Measurements from ENCODE around the gene GATB.
A peak's percentile ranks its signal among the peaks of the same experiment; 100 is the strongest.

The GATB gene, protein sequence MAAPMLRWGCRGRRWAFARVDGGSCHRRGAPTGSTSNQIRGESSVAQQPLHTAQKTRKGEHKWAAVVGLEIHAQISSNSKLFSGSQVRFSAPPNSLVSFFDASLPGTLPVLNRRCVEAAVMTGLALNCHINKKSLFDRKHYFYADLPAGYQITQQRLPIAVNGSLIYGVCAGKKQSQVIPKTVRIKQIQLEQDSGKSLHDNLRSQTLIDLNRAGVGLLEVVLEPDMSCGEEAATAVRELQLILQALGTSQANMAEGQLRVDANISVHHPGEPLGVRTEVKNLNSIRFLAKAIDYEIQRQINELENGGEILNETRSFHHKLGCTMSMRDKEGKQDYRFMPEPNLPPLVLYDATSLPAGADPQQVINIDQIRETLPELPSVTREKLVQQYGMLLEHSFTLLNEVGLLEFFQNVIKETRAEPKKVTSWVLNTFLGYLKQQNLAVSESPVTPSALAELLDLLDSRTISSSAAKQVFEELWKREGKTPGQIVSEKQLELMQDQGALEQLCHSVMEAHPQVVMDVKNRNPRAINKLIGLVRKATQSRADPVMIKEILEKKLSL

DNA sequence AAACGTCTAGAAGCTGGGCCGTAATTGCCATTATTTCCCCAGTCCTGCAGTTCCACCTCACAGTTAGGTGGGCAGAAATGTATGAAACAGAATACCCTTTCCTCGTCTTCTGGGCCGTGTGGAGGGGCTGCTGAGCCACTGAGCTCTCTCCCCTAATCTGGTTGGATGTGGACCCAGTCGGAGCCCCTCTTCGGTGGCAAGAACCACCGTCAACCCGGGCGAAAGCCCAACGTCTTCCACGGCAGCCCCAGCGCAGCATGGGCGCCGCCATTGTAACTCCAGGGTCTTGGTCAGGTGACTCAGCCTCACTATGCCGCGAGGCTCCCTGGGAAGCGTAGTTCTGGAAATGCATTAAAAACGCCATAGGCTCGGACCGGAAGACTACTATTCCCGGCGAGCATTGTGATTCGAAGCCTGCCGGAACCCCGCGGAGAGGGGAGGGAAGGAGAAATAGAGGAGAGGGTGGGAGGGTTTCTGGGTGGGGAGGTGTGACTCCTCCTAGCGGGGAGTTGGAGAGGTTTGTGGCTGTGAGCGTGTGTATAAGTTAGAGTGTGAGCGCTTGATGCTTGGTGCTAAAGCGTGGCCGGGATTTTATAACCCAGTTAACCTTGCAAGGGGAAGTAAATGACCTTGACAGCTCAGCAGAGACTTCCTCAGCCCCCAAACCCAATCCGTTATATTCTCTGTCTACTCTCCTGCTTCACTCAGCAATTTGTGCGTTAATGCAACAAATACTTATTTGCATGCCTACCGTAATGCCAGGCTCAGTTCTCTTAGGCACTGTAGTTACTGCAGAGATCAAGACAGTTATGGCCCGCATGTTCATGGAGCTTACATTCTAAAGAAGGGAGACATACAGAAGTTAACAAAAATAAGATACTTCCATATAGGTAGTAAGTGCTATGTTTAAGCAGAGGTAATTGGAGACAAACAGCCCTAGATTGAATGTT lies at the start of gene GATB:
TSS of gene GATB (minus strand) at position 296 of the 950 bp plus-strand sequence. CDS start at position 271, 25 bp downstream.
- H3K4me3 ChIP-seq (ENCODE audit: control insufficient read depth, low read depth, low read length), result peak within 1 kb of the TSS; percentile 85
- peak; percentile 96 for DNase-seq (ENCODE audit: low read depth)
- TF ChIP-seq, protein P1, sequence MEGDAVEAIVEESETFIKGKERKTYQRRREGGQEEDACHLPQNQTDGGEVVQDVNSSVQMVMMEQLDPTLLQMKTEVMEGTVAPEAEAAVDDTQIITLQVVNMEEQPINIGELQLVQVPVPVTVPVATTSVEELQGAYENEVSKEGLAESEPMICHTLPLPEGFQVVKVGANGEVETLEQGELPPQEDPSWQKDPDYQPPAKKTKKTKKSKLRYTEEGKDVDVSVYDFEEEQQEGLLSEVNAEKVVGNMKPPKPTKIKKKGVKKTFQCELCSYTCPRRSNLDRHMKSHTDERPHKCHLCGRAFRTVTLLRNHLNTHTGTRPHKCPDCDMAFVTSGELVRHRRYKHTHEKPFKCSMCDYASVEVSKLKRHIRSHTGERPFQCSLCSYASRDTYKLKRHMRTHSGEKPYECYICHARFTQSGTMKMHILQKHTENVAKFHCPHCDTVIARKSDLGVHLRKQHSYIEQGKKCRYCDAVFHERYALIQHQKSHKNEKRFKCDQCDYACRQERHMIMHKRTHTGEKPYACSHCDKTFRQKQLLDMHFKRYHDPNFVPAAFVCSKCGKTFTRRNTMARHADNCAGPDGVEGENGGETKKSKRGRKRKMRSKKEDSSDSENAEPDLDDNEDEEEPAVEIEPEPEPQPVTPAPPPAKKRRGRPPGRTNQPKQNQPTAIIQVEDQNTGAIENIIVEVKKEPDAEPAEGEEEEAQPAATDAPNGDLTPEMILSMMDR (conservative IDR thresholded peaks at IDR 0.05; ENCODE audit: control insufficient read depth, insufficient read depth, low read depth, low read length), result peak; percentile 40

DNA sequence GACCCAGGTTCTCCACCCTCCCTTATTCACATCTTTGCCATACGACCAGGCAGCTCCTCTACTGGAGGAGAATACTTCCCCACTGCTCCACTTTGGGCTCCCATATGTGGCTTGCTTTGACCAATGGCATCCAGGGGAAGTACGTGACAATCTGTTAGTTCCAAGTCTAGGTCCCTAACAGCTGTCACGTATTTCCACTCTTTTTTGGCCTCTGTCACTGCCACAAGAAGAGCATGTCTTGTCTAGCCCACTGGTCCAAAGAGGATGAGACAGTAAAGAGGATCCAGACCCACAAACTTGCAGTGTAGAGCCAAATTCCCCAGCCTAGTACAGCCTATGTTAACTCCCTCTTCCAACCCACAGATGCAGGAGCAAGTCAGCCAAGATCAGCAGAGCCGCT lies 49.7 kb upstream of the GATB start:
- DNase-seq (ENCODE audit: low read depth), result no peak
- TF ChIP-seq, protein P1 (conservative IDR thresholded peaks at IDR 0.05; ENCODE audit: control insufficient read depth, insufficient read depth, low read depth, low read length), result no peak
- H3K4me3 ChIP-seq (ENCODE audit: control insufficient read depth, low read depth, low read length), result no peak overlapping the region

DNA sequence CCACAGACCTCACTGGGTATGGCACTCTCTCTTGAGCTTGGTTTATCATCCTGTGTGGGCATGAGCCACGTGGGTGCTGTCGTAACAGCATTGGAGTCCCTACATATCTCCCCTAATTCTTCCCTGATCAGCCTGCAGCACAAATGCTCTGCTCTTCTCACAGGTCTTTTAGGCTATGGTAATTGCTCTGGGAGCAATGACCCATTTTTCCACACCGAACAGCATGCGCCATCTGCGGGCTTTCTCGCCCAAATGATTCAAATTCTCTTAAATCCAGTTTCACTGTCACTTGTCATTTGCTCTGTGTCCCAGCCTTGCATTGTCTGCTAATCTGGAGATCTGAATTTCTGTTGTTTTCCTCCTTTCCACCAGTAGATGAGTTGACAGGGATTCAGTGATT lies 48.9 kb upstream of the GATB start:
- TF ChIP-seq, protein P1 (conservative IDR thresholded peaks at IDR 0.05; ENCODE audit: control insufficient read depth, insufficient read depth, low read depth, low read length), result no peak
- DNase-seq (ENCODE audit: low read depth), result no peak
- H3K4me3 ChIP-seq (ENCODE audit: control insufficient read depth, low read depth, low read length), result no peak overlapping the region

DNA sequence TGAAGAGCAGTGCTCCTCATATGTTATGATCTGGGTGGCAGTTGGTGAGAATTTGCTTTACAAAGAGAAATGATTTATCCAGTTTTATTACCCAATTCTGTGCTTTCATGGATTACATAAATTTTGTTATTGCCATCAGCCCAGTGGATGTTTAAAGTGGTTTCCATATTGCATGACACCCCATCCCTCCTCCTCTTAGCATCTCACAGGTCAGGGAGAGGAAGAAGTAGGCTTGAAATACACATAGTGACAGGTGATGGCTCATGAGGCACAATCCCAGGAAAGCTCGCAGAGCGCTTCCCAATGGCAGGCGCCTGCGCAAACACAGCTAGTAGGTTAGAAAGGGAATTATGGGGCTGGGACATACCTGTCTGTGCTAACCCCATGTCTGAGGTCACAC lies 47.7 kb upstream of the GATB start:
- TF ChIP-seq, protein P1 (conservative IDR thresholded peaks at IDR 0.05; ENCODE audit: control insufficient read depth, insufficient read depth, low read depth, low read length), result no peak
- no peak for DNase-seq (ENCODE audit: low read depth)
- no peak overlapping the region for H3K4me3 ChIP-seq (ENCODE audit: control insufficient read depth, low read depth, low read length)

DNA sequence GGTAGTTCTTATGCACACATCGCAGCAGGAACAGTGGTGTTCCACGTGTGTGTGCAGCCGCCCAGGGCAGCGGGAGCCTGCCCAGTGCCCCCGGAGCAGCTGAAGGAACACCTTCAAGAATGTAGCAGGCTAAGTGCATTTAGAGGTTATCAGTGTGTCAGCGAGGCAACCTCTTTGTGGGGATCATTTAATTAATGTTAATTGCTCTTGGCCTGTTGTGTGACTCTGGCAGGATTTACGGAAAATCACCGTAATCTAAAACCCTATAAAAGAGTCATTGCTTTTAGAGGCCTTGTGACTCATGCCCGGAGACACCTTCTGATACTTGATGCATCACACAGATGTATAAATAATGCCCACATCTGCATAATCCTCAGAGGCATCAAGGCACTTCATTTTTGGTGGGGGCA lies 47.3 kb upstream of the GATB start:
- DNase-seq (ENCODE audit: low read depth), result peak; percentile 37
- H3K4me3 ChIP-seq (ENCODE audit: control insufficient read depth, low read depth, low read length), result no peak overlapping the region
- TF ChIP-seq, protein P1 (conservative IDR thresholded peaks at IDR 0.05; ENCODE audit: control insufficient read depth, insufficient read depth, low read depth, low read length), result no peak

DNA sequence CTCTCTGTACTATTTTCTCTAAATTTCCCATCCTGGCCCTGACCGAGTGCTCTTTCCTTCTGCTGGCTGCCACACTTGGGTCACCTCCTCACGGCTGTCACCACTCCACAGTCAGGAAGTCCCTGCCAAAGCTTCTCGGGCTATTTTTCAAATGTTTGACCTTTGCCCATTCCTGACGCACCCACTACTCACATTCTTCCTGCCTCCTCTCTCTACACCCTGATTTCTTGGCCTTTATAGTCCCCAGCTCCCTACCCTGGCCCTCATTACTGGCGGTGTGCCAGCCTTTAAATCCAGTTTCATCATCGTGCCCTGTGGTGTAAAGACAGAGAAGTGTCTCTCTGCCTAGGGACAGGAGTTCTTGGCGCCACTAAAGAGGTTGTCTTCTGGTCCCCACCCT lies 46.4 kb upstream of the GATB start:
- no peak for DNase-seq (ENCODE audit: low read depth)
- no peak overlapping the region for H3K4me3 ChIP-seq (ENCODE audit: control insufficient read depth, low read depth, low read length)
- TF ChIP-seq, protein P1 (conservative IDR thresholded peaks at IDR 0.05; ENCODE audit: control insufficient read depth, insufficient read depth, low read depth, low read length), result no peak

Data from fibroblast of mammary gland (primary cell).